PFSK-1 (cell line): ENCODE measurements around the gene OR8B3.

Experiments used
- FOXP2 ChIP-seq: optimal IDR thresholded peaks from 2 replicates; pipeline ENCODE3; 2011; ENCODE audit warnings: borderline replicate concordance, control low read depth, inconsistent platforms; ENCODE audit not compliant: insufficient read depth; ENCODE audit errors: extremely low read length, extremely low read depth
- POLR2AphosphoS5 ChIP-seq: IDR thresholded peaks from 2 replicates; pipeline ENCODE4 v1.6.1; 2012; ENCODE audit warnings: low read depth, mild to moderate bottlenecking, control low read depth, low read length, moderate library complexity
- SIN3A ChIP-seq: IDR thresholded peaks from 2 replicates; pipeline ENCODE4 v1.6.1; 2012; ENCODE audit warnings: mild to moderate bottlenecking, low read length, moderate library complexity, borderline replicate concordance; ENCODE audit not compliant: insufficient read depth
- TAF1 ChIP-seq: IDR thresholded peaks from 2 replicates; pipeline ENCODE4 v1.6.1; 2012; ENCODE audit warnings: low read length, control low read depth, borderline replicate concordance; ENCODE audit not compliant: insufficient read depth
- TF ChIP-seq, protein P1 (sequence below), 2 experiments: IDR thresholded peaks; 2 replicates each; pipeline versions ENCODE4 v1.6.1 to v1.8.0; 2011 to 2012; ENCODE audit warnings: low read depth in 2 of 2, low read length in 2 of 2, control low read depth in 1 of 2, inconsistent platforms in 1 of 2, mild to moderate bottlenecking in 1 of 2, moderate library complexity in 1 of 2; ENCODE audit not compliant: insufficient read depth in 1 of 2

- TF ChIP-seq POLR2AphosphoS5 (no peak), TAF1 (no peak), SIN3A (no peak), FOXP2 (no peak)
- TF ChIP-seq, protein P1, sequence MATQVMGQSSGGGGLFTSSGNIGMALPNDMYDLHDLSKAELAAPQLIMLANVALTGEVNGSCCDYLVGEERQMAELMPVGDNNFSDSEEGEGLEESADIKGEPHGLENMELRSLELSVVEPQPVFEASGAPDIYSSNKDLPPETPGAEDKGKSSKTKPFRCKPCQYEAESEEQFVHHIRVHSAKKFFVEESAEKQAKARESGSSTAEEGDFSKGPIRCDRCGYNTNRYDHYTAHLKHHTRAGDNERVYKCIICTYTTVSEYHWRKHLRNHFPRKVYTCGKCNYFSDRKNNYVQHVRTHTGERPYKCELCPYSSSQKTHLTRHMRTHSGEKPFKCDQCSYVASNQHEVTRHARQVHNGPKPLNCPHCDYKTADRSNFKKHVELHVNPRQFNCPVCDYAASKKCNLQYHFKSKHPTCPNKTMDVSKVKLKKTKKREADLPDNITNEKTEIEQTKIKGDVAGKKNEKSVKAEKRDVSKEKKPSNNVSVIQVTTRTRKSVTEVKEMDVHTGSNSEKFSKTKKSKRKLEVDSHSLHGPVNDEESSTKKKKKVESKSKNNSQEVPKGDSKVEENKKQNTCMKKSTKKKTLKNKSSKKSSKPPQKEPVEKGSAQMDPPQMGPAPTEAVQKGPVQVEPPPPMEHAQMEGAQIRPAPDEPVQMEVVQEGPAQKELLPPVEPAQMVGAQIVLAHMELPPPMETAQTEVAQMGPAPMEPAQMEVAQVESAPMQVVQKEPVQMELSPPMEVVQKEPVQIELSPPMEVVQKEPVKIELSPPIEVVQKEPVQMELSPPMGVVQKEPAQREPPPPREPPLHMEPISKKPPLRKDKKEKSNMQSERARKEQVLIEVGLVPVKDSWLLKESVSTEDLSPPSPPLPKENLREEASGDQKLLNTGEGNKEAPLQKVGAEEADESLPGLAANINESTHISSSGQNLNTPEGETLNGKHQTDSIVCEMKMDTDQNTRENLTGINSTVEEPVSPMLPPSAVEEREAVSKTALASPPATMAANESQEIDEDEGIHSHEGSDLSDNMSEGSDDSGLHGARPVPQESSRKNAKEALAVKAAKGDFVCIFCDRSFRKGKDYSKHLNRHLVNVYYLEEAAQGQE (IDR thresholded peaks at IDR 0.05; ENCODE audit: insufficient read depth in 1 of 2, low read depth in 2 of 2, low read length in 2 of 2): no peak
Observed at GRCh38 chr11:124415356-124415923, 16.6 kb upstream of the OR8B3 start.
